Measurements from ENCODE around the gene SLC39A11. TPM values are rescaled to one million over a fixed set of nuclear protein-coding genes. Genes with fewer than 3 reads are reported as not detected.

The SLC39A11 gene
- total RNA-seq, 3 donors from 2014 or later: 31.6 to 71.6 (median 51.6) TPM

DNA sequence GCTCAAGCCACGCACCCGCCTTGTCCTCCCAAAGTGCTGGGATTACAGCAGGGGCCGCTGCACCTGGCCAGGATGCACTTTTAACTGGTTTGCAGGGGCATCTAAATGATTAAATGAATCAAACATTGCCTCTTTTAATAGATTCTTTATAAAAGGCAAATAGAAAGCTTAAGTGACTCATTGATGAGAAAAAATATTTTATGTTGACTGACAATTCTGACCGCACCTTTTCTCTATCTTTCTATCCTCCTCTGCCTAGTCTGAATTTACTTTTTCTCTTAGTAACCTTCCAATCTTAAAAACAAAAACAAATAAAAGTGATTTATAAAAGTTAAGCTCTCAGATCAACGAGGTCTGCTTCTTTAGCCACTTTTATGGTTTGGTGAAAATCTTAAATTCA is 35.3 kb downstream of the SLC39A11 start:
- no peak overlapping the region for H3K4me3 ChIP-seq
- no peaks in the 10 kb centered on the region for H3K4me1 ChIP-seq (ENCODE audit: low read depth)
- ATAC-seq (no peak), DNase-seq (no peak)
- TF ChIP-seq, protein P1, sequence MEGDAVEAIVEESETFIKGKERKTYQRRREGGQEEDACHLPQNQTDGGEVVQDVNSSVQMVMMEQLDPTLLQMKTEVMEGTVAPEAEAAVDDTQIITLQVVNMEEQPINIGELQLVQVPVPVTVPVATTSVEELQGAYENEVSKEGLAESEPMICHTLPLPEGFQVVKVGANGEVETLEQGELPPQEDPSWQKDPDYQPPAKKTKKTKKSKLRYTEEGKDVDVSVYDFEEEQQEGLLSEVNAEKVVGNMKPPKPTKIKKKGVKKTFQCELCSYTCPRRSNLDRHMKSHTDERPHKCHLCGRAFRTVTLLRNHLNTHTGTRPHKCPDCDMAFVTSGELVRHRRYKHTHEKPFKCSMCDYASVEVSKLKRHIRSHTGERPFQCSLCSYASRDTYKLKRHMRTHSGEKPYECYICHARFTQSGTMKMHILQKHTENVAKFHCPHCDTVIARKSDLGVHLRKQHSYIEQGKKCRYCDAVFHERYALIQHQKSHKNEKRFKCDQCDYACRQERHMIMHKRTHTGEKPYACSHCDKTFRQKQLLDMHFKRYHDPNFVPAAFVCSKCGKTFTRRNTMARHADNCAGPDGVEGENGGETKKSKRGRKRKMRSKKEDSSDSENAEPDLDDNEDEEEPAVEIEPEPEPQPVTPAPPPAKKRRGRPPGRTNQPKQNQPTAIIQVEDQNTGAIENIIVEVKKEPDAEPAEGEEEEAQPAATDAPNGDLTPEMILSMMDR (IDR thresholded peaks at IDR 0.05): no peak
- no peaks in the 10 kb centered on the region for H3K9me3 ChIP-seq
- intact Hi-C loops (cut with DNase I, micrococcal nuclease): no loop called here
- H3K36me3 ChIP-seq (ENCODE audit: low read depth): no peaks in the 10 kb centered on the region

GRCh38 chr17:73052923-73053322 is 39.6 kb downstream of the SLC39A11 start:
- H3K36me3 ChIP-seq (ENCODE audit: low read depth): no peaks in the 10 kb centered on the region

DNA sequence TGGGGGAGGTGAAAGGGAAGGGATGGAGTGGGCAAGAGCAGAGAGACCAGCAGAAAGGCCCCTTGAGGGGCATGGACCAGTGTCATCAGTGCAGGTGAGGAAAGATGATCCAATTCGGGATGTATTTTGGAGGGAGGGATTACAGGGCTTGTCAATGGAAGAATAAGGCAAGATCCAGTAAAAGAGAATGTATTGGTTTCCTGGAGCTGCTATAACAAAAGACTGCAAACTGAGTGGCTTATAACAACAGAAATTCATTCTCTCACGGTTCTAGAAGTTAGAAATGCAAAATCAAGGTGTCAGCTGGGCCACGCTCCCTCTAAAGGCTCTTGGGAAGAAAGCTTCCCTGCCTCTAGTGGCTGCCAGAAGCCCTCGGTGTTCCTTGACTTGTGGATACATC is 41.7 kb downstream of the SLC39A11 start:
- H3K4me3 ChIP-seq: no peak overlapping the region
- DNase-seq (no peak), ATAC-seq (no peak)

More at GRCh38 chr17:73052923-73053322, 39.6 kb downstream of the SLC39A11 start:
- intact Hi-C loops (cut with DNase I, micrococcal nuclease): no loop called here
- H3K4me1 ChIP-seq (ENCODE audit: low read depth): no peaks in the 10 kb centered on the region
- H3K4me3 ChIP-seq: no peak overlapping the region
- ATAC-seq (no peak), DNase-seq (no peak)
- no peaks in the 10 kb centered on the region for H3K9me3 ChIP-seq
- TF ChIP-seq, protein P1 (IDR thresholded peaks at IDR 0.05): no peak

DNA sequence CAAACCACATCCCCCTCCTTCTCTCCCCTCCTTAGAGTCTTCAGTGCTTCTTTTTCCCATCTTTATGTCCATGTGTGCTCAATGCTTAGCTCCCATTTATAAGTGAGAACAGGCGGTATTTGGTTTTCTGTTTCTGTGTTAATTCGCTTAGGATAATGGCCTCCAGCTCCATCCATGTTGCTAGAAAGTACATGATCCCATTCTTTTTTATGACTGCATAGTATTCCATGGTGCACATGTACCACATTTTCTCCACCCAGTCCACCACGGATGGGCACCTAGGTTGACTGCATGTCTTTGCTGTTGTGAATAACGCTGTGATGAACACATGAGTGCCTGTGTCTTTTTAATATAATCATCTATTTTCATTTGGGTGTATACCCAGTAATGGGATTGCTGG is 44.3 kb downstream of the SLC39A11 start:
- TF ChIP-seq, protein P1 (IDR thresholded peaks at IDR 0.05): no peak
- Histone ChIP-seq H3K9me3 (no peaks in the 10 kb centered on the region), H3K4me3 (no peak overlapping the region), H3K4me1 (ENCODE audit: low read depth) (no peaks in the 10 kb centered on the region), H3K36me3 (ENCODE audit: low read depth) (no peaks in the 10 kb centered on the region)
- ATAC-seq (no peak), DNase-seq (no peak)
- intact Hi-C loops (cut with DNase I, micrococcal nuclease): no loop called here

More for the DNA sequence above, 41.7 kb downstream of the SLC39A11 start:
- intact Hi-C loops (cut with DNase I, micrococcal nuclease): no loop called here
- Histone ChIP-seq H3K9me3 (no peaks in the 10 kb centered on the region), H3K36me3 (ENCODE audit: low read depth) (no peaks in the 10 kb centered on the region), H3K4me1 (ENCODE audit: low read depth) (no peaks in the 10 kb centered on the region)
- TF ChIP-seq, protein P1 (IDR thresholded peaks at IDR 0.05): no peak

- DNase-seq (no peak), ATAC-seq (no peak)
- no peaks in the 10 kb centered on the region for H3K4me1 ChIP-seq (ENCODE audit: low read depth)
- no peaks in the 10 kb centered on the region for H3K9me3 ChIP-seq
- H3K36me3 ChIP-seq (ENCODE audit: low read depth): no peaks in the 10 kb centered on the region
- TF ChIP-seq, protein P1 (IDR thresholded peaks at IDR 0.05): no peak
- no peak overlapping the region for H3K4me3 ChIP-seq
- intact Hi-C loops (cut with DNase I, micrococcal nuclease): no loop called here
Observed at GRCh38 chr17:73045724-73046123, 46.8 kb downstream of the SLC39A11 start.
